Activated B cell treated with CpG ODN at 0.5 μM for 24 hours (primary cell): ENCODE measurements around the gene WIPF3. TPM values are rescaled to one million over a fixed set of nuclear protein-coding genes. Genes with fewer than 3 reads are reported as not detected.

Experiments
- ATAC-seq: fragments of 200-7000 bp; cut with Tn5 transposase; one replicate; pipeline ENCODE4 v1.10.0; 2021; ENCODE audit warnings: low read depth, mild to moderate bottlenecking, moderate library complexity
- CTCF ChIA-PET: fragments of 350-600 bp; sonication (Branson Sonifier 250); formaldehyde crosslinking; loops from one replicate; lab custom pipeline; 2021; ENCODE audit warnings: antibody characterized with exemption; lab: Charles Lee
- POLR2A ChIA-PET: fragments of 350-600 bp; sonication (Branson Sonifier 250); formaldehyde crosslinking; loops from one replicate; lab custom pipeline; 2021; ENCODE audit warnings: antibody characterized with exemption; lab: Charles Lee
- DNase-seq: peaks from one replicate; pipeline ENCODE4 v3.0.0; 2022
- H3K27ac Mint-ChIP-seq: one replicate; pipeline ENCODE4 v1.8.0; 2020; ENCODE audit warnings: mixed read lengths
- H3K27me3 Mint-ChIP-seq: one replicate; pipeline ENCODE4 v1.8.0; 2021; ENCODE audit warnings: mixed read lengths
- H3K36me3 Mint-ChIP-seq: one replicate; pipeline ENCODE4 v1.8.0; 2021; ENCODE audit warnings: low read depth, mixed read lengths
- H3K4me1 Mint-ChIP-seq: one replicate; pipeline ENCODE4 v1.8.0; 2021; ENCODE audit warnings: mixed read lengths
- H3K4me3 Mint-ChIP-seq: one replicate; pipeline ENCODE4 v1.8.0; 2020; ENCODE audit warnings: mild to moderate bottlenecking, mixed read lengths
- H3K9me3 Mint-ChIP-seq: one replicate; pipeline ENCODE4 v1.8.0; 2020; ENCODE audit warnings: mixed read lengths
- CTCF ChIP-seq: fragments of 200-600 bp; IDR thresholded peaks from one replicate; pipeline ENCODE4 v1.8.0; 2022; ENCODE audit warnings: antibody characterized with exemption, mild to moderate bottlenecking
- intact Hi-C: fragments of 100-400 bp; cut with micrococcal nuclease; formaldehyde crosslinking; loops from one replicate; pipeline ENCODE4 v1.15.1; 2024
- total RNA-seq: library from RNA; stranded (reverse); gene quantifications from 2 replicates; pipeline ENCODE4 v1.2.3, GENCODE V29; 2022

Gene WIPF3
- total RNA-seq, 1 donor from 2014 or later = not detected

DNA sequence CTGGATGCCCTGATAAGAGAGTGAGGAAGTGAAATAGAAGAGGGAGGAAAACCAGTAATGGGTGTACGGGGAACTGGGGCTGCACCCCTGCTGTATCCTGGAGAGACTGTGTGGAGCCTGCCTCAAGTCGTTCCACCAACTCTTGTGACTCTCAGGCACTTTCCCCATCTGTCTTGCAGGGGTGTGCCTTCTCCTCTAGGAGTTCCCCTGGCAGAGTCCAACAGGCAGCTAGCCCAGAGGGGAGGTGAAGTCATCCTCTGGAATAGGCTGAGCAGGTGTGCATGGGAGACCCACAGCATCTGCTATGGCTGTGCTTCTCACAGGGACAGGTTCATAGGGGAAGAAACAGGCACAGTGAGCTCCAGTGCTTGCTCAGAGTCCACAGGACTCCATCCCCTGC, 46.8 kb downstream of the WIPF3 start:
- peaks cover 13% of the 10 kb centered on the region for H3K27me3 Mint-ChIP-seq
- ChIA-PET POLR2A (no interaction called here), CTCF (no interaction called here)
- H3K27ac Mint-ChIP-seq = no peak overlapping the region
- DNase-seq (no peak), ATAC-seq (no peak)
- no peak overlapping the region for H3K4me3 Mint-ChIP-seq
- no peak for TF ChIP-seq CTCF
- H3K9me3 Mint-ChIP-seq = no peaks in the 10 kb centered on the region
- H3K4me1 Mint-ChIP-seq = no peaks in the 10 kb centered on the region
- H3K36me3 Mint-ChIP-seq = no peaks in the 10 kb centered on the region
- intact Hi-C loops = no loop called here

GRCh38 chr7:29853789-29854188, 47.5 kb downstream of the WIPF3 start:
- POLR2A ChIA-PET = no interaction called here
- CTCF ChIA-PET = no interaction called here
- no peaks in the 10 kb centered on the region for H3K4me1 Mint-ChIP-seq

GRCh38 chr7:29854257-29854938, 48.1 kb downstream of the WIPF3 start:
- ChIA-PET POLR2A (no interaction called here), CTCF (no interaction called here)
- DNase-seq (no peak), ATAC-seq (no peak)
- intact Hi-C loops = no loop called here
- H3K9me3 Mint-ChIP-seq = no peaks in the 10 kb centered on the region
- no peaks in the 10 kb centered on the region for H3K4me1 Mint-ChIP-seq
- no peak overlapping the region for H3K4me3 Mint-ChIP-seq
- no peak overlapping the region for H3K27ac Mint-ChIP-seq
- TF ChIP-seq CTCF = no peak
- no peaks in the 10 kb centered on the region for H3K36me3 Mint-ChIP-seq
- H3K27me3 Mint-ChIP-seq = peaks cover 13% of the 10 kb centered on the region

More at GRCh38 chr7:29853789-29854188, 47.5 kb downstream of the WIPF3 start:
- no peaks in the 10 kb centered on the region for H3K9me3 Mint-ChIP-seq
- intact Hi-C loops = no loop called here
- H3K4me3 Mint-ChIP-seq = no peak overlapping the region
- peaks cover 13% of the 10 kb centered on the region for H3K27me3 Mint-ChIP-seq
- TF ChIP-seq CTCF = no peak
- H3K36me3 Mint-ChIP-seq = no peaks in the 10 kb centered on the region
- no peak overlapping the region for H3K27ac Mint-ChIP-seq
- ATAC-seq (no peak), DNase-seq (no peak)

- no peak for ATAC-seq
- CTCF ChIA-PET = no interaction called here
- H3K4me1 Mint-ChIP-seq = no peaks in the 10 kb centered on the region
- no peak for TF ChIP-seq CTCF
- peaks cover 10% of the 10 kb centered on the region for H3K27me3 Mint-ChIP-seq
- H3K27ac Mint-ChIP-seq = no peak overlapping the region
- DNase-seq = no peak
- no peaks in the 10 kb centered on the region for H3K36me3 Mint-ChIP-seq
- no peak overlapping the region for H3K4me3 Mint-ChIP-seq
- no peaks in the 10 kb centered on the region for H3K9me3 Mint-ChIP-seq
- POLR2A ChIA-PET = no interaction called here
- intact Hi-C loops = no loop called here
Observed at GRCh38 chr7:29857654-29858053, 51.3 kb downstream of the WIPF3 start.

DNA sequence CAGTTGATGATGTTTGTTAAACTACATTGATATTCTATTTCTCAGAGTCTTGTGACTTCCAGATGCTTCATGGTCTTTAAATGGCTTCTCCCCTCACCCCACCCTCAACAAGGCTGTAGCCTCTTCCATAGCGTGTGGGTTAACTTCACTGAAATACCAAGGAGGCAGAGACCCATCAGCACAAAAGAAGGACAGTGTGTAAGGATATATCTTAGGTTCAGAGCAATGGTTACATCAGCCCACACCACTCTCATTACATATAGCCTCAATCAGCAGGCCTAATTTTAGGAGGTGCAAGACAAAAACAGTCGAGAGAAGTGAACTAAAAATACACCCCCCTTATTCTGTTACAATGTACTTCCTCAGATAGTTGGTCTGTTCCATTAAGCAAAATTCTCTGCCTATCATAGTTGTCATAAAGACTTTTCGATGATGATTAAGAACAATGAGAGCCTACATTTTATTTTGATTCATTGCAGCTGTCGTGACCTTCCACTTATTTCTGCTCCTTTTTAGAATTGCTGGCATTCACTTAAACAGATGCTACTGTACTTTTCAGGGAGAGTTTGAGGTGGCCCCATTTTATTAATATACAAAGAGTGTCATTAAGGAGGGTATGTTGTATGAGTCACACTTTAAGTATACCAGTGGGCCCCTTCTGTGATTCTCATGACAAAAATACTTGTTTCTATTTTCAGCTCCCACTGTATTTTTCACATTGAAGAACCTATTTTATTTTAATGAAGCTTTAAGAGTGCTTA, 52.1 kb downstream of the WIPF3 start:
- intact Hi-C loops = no loop called here
- peaks cover 7% of the 10 kb centered on the region for H3K27me3 Mint-ChIP-seq
- no peak for TF ChIP-seq CTCF
- no peaks in the 10 kb centered on the region for H3K36me3 Mint-ChIP-seq
- ATAC-seq (no peak), DNase-seq (no peak)
- no peaks in the 10 kb centered on the region for H3K4me1 Mint-ChIP-seq
- CTCF ChIA-PET = no interaction called here
- no peak overlapping the region for H3K27ac Mint-ChIP-seq
- no peaks in the 10 kb centered on the region for H3K9me3 Mint-ChIP-seq
- POLR2A ChIA-PET = no interaction called here
- no peak overlapping the region for H3K4me3 Mint-ChIP-seq
